K562 (cell line): ENCODE measurements around the gene CASTOR1. TPM values are rescaled to one million over a fixed set of nuclear protein-coding genes. Genes with fewer than 3 reads are reported as not detected.

Source experiments
- ATAC-seq: fragments of 200-7000 bp; cut with Tn5 transposase; 3 replicates; pipeline ENCODE4 v1.9.1; 2020; ENCODE audit warnings: moderate library complexity
- BruUV-seq: library from RNA; stranded (reverse); fragments of 400-500 nt; replicated peaks from 2 replicates; lab custom pipeline; 2021; lab: Mats Ljungman, UMichigan
- CTCF ChIA-PET: fragments of 300-600 bp; formaldehyde crosslinking; extraction: SDS; loops from one replicate; lab custom pipeline; 2021; ENCODE audit warnings: low intra/inter-chr PET ratio; lab: Yijun Ruan, JAX
- POLR2A ChIA-PET: fragments of 300-600, 350-650 bp; sonication (Branson Sonifier 250); formaldehyde crosslinking; extraction: SDS; loops from one replicate; lab custom pipeline; 2021; ENCODE audit warnings: antibody characterized with exemption, inconsistent platforms; lab: Yijun Ruan, JAX
- DNase-seq, 4 experiments: peaks; one replicate each; pipeline versions ENCODE4 v3.0.0 to v3.0.0-alpha.2; 2011 to 2018; ENCODE audit warnings: low spot score in 3 of 4, mixed read lengths in 3 of 4; ENCODE audit errors: extremely low read depth in 1 of 4
- FAIRE-seq: peaks from 2 replicates; lab custom pipeline; 2011; peaks lifted over from hg19 to GRCh38; lab: Jason Lieb, UNC
- H2AFZ ChIP-seq: 2 replicates; pipeline ENCODE4 v1.6.0; 2011; ENCODE audit warnings: low read depth, low read length, control low read depth, inconsistent platforms
- H3K27ac ChIP-seq: fragments of 200-600 bp; 3 replicates; pipeline ENCODE4 v1.8.0; 2011; ENCODE audit warnings: low read depth, mild to moderate bottlenecking, control low read depth, inconsistent platforms, low read length, moderate library complexity, mixed read lengths; ENCODE audit errors: extremely low read depth
- H3K27me3 ChIP-seq, 2 experiments: fragments of 300-600 bp in 1 of 2; 2 replicates in 1 of 2; 3 replicates in 1 of 2; pipeline versions ENCODE4 v1.6.0 to v1.8.0; 2011; ENCODE audit warnings: inconsistent platforms in 2 of 2, low read length in 2 of 2, mild to moderate bottlenecking in 1 of 2, mixed read lengths in 1 of 2, moderate library complexity in 1 of 2; ENCODE audit not compliant: control insufficient read depth in 2 of 2, insufficient read depth in 2 of 2
- H3K36me3 ChIP-seq: fragments of 300-600 bp; 3 replicates; pipeline ENCODE4 v1.8.0; 2011; ENCODE audit warnings: mild to moderate bottlenecking, low read length, inconsistent platforms; ENCODE audit not compliant: control insufficient read depth, insufficient read depth
- H3K4me1 ChIP-seq, 2 experiments: fragments of 200-600 bp in 1 of 2; replicated peaks in 1 of 2; 2 replicates in 1 of 2; 3 replicates in 1 of 2; pipeline versions ENCODE4 v1.5.1 to v1.8.0; 2011; ENCODE audit warnings: inconsistent platforms in 2 of 2, low read length in 2 of 2, mild to moderate bottlenecking in 1 of 2, mixed read lengths in 1 of 2, moderate library complexity in 1 of 2; ENCODE audit not compliant: control insufficient read depth in 2 of 2, insufficient read depth in 2 of 2
- H3K4me2 ChIP-seq: 2 replicates; pipeline ENCODE4 v1.6.1; 2011; ENCODE audit warnings: low read length, control low read depth, inconsistent platforms, mixed read lengths; ENCODE audit not compliant: insufficient read depth
- H3K4me3 ChIP-seq: fragments of 200-600 bp; sonication (generic), shearing (Covaris generic); 2 replicates; pipeline ENCODE4 v1.5.1; 2016; ENCODE audit warnings: control low read depth, inconsistent platforms
- H3K79me2 ChIP-seq: fragments of 200-600 bp; 3 replicates; pipeline ENCODE4 v1.8.0; 2011; ENCODE audit warnings: low read length, inconsistent platforms; ENCODE audit not compliant: control insufficient read depth, insufficient read depth
- H3K9ac ChIP-seq, 2 experiments: 2 replicates each; pipeline versions ENCODE4 v1.6.0 to v1.6.1; 2011; ENCODE audit warnings: low read depth in 2 of 2, low read length in 2 of 2, control low read depth in 1 of 2, inconsistent platforms in 1 of 2, mild to moderate bottlenecking in 1 of 2, mixed read lengths in 1 of 2; ENCODE audit not compliant: insufficient read depth in 1 of 2
- H3K9me1 ChIP-seq: one replicate; pipeline ENCODE4 v1.6.0; 2011; ENCODE audit warnings: inconsistent platforms, mild to moderate bottlenecking, low read length, moderate library complexity; ENCODE audit not compliant: control insufficient read depth, insufficient read depth
- H3K9me3 ChIP-seq: replicated peaks from 2 replicates; pipeline ENCODE4 v1.5.1; 2011; ENCODE audit warnings: low read depth, low read length, inconsistent platforms; ENCODE audit not compliant: control insufficient read depth, insufficient read depth
- H4K20me1 ChIP-seq: replicated peaks from 2 replicates; pipeline ENCODE4 v1.6.1; 2011; ENCODE audit warnings: low read length, inconsistent platforms, mixed read lengths; ENCODE audit not compliant: control insufficient read depth, insufficient read depth
- CTBP1 ChIP-seq: fragments of 450-650 bp; IDR thresholded peaks from 2 replicates; pipeline ENCODE4 v1.6.1; 2016; ENCODE audit warnings: borderline replicate concordance
- ESRRA ChIP-seq: fragments of 450-650 bp; IDR thresholded peaks from 2 replicates; pipeline ENCODE4 v1.6.1; 2014; ENCODE audit warnings: low read depth, mild to moderate bottlenecking, moderate library complexity, borderline replicate concordance
- KLF1 ChIP-seq: fragments of 450-650 bp; IDR thresholded peaks from 2 replicates; pipeline ENCODE4 v1.6.1; 2016; ENCODE audit warnings: missing genetic modification characterization, missing compliant biosample characterization
- MCM2 ChIP-seq: fragments of 450-650 bp; IDR thresholded peaks from 2 replicates; pipeline ENCODE4 v1.6.1; 2017; ENCODE audit warnings: low read depth, mild to moderate bottlenecking
- MED1 ChIP-seq: sonication (generic); formaldehyde crosslinking; IDR thresholded peaks from 2 replicates; pipeline ENCODE4 v1.8.1; 2023; ENCODE audit warnings: missing genetic modification reagents, borderline replicate concordance
- MEIS2 ChIP-seq: fragments of 450-650 bp; IDR thresholded peaks from 2 replicates; pipeline ENCODE4 v1.6.1; 2014; ENCODE audit warnings: mild to moderate bottlenecking; ENCODE audit not compliant: partially characterized antibody
- PBX2 ChIP-seq, 2 experiments: IDR thresholded peaks in 1 of 2; conservative IDR thresholded peaks in 1 of 2; 2 replicates each; pipeline ENCODE4 v1.6.1; 2016; ENCODE audit warnings: low read depth in 2 of 2, mild to moderate bottlenecking in 1 of 2, missing compliant biosample characterization in 1 of 2, missing genetic modification characterization in 1 of 2, moderate library complexity in 1 of 2
- PKNOX1 ChIP-seq: fragments of 450-650 bp; IDR thresholded peaks from 2 replicates; pipeline ENCODE4 v1.6.1; 2016
- ZKSCAN8 ChIP-seq: fragments of 200-800 bp; sonication (Bioruptor generic); IDR thresholded peaks from 2 replicates; pipeline ENCODE4 v1.6.1; 2016; ENCODE audit warnings: missing genetic modification characterization, missing compliant biosample characterization
- ZNF609 ChIP-seq: sonication (generic); formaldehyde crosslinking; IDR thresholded peaks from 2 replicates; pipeline ENCODE4 v1.8.1; 2023; ENCODE audit warnings: missing genetic modification reagents, mild to moderate bottlenecking, borderline replicate concordance
- WGBS: fragments of 100-300 bp; shearing (Covaris generic); methylation state at CpG from one replicate; pipeline ENCODE4 v1.1.6; 2016; ENCODE audit warnings: low coverage, mixed read lengths; ENCODE audit not compliant: insufficient coverage; ENCODE audit errors: missing lambda C conversion rate; 5-methylcytosine and 5-hydroxymethylcytosine counted together
- in situ Hi-C: fragments of 300-500 bp; cut with MboI; formaldehyde crosslinking; loops from 4 replicates; pipeline ENCODE4 v1.15.0; 2018; ENCODE audit warnings: inconsistent platforms, mixed read lengths
- intact Hi-C: fragments of 100-400 bp; cut with micrococcal nuclease; formaldehyde crosslinking; loops from 2 replicates; pipeline ENCODE4 v1.14.2; 2022
- polyA plus RNA-seq, 8 experiments: library from polyadenylated mRNA; depleted of rRNA in 4 of 8; stranded (reverse) in 5 of 8; unstranded in 3 of 8; fragments of >200 nt; fragmentation: Nextera tagmentation in 2 of 8; fragmentation: Illumina TruSeq in 1 of 8; extraction: Ambion mirVana in 2 of 8; extraction: Trizol in 1 of 8; gene quantifications; 2 replicates each; pipeline versions ENCODE4 v1.2.1 to v1.2.3, GENCODE V29; 2011 to 2014; ENCODE audit warnings: inconsistent platforms in 1 of 8, missing spikeins in 1 of 8
- total RNA-seq, 7 experiments: library from RNA; depleted of rRNA in 6 of 7; stranded (reverse); fragments of >200 nt in 6 of 7; fragmentation: Illumina TruSeq in 2 of 7; extraction: Trizol in 2 of 7; gene quantifications; 2 replicates each; pipeline versions ENCODE4 v1.2.1 to v1.2.3, GENCODE V29; 2011 to 2021; ENCODE audit warnings: low replicate concordance in 1 of 7

The CASTOR1 gene
- total and polyA plus RNA-seq, 9 of the 15 experiments (the other 6 are each of a cell fraction or from before 2014, with no cell fraction given): 0.35 to 2.6 (median 1.1) TPM

- Histone ChIP-seq H2AFZ (no peak overlapping the region), H3K36me3 (peaks cover 74% of the 10 kb centered on the region), H3K79me2 (no peaks in the 10 kb centered on the region), H3K9me1 (no peaks in the 10 kb centered on the region), H3K4me2 (no peak overlapping the region), H3K4me1 (peaks cover 6 to 10% of the 10 kb centered on the region in 2 experiments; a peak in 3 of 5 replicates), H3K27me3 (no peaks in the 10 kb centered on the region), H3K9ac (peak overlapping the region in 1 of 2 experiments; percentile 17; a peak in 1 of 4 replicates), H4K20me1 (no peaks in the 10 kb centered on the region), H3K27ac (no peak overlapping the region), H3K9me3 (no peaks in the 10 kb centered on the region), H3K4me3 (no peak overlapping the region)
- intact Hi-C loops: no loop called here
- FAIRE-seq (no peak), ATAC-seq (peak; percentile 72), DNase-seq (no peak)
- in situ Hi-C loops: no loop called here
- no TSS peak for BruUV-seq
- ChIA-PET POLR2A (interaction anchor here (0.8 kb wide), 1 partner anchor 15 kb away, joined by 4 read pairs; no protein-coding TSS in a partner anchor), CTCF (no interaction called here)
- WGBS: 63% methylated on average over 2 of the region's 2 CpGs
- TF ChIP-seq ZKSCAN8 (CRISPR knock-in tag) (no peak), PBX2 (CRISPR knock-in tag; IDR thresholded peaks at IDR 0.05; ENCODE audit: low read depth) (peak; percentile 49), PBX2 (tag; conservative IDR thresholded peaks at IDR 0.05; ENCODE audit: low read depth) (peak; percentile 88), CTBP1 (no peak), KLF1 (no peak), ESRRA (0 out of 2 replicates have a peak, but pooled peaks have one; percentile 18), MCM2 (no peak), MED1 (no peak), PKNOX1 (peak; percentile 92), ZNF609 (no peak), MEIS2 (peak; percentile 94)
Measured at GRCh38 chr22:30332994-30333706, 43.8 kb upstream of the CASTOR1 start.
